HEK293 (cell line): Measurements from ENCODE around the gene HOXD10.

Source experiments
- CTCF ChIP-seq: fragments of 450-650 bp; formaldehyde crosslinking; IDR thresholded peaks from 2 replicates; pipeline ENCODE4 v1.5.1; 2016; ENCODE audit warnings: missing biosample characterization, missing genetic modification characterization
- GLIS1 ChIP-seq: fragments of 450-650 bp; formaldehyde crosslinking; IDR thresholded peaks from 2 replicates; pipeline ENCODE4 v1.5.1; 2016; ENCODE audit warnings: missing biosample characterization, missing genetic modification characterization
- GLIS2 ChIP-seq: fragments of 450-650 bp; formaldehyde crosslinking; IDR thresholded peaks from 2 replicates; pipeline ENCODE4 v1.5.1; 2016; ENCODE audit warnings: missing biosample characterization, missing genetic modification characterization
- PBX3 ChIP-seq: sonication (generic); formaldehyde crosslinking; IDR thresholded peaks from 2 replicates; pipeline ENCODE4 v1.8.1; 2022; ENCODE audit warnings: mild to moderate bottlenecking, moderate library complexity, missing genetic modification reagents
- PRDM4 ChIP-seq: fragments of 450-650 bp; formaldehyde crosslinking; IDR thresholded peaks from 2 replicates; pipeline ENCODE4 v1.5.1; 2017; ENCODE audit warnings: missing biosample characterization, missing genetic modification characterization
- TSHZ1 ChIP-seq: fragments of 450-650 bp; formaldehyde crosslinking; IDR thresholded peaks from 2 replicates; pipeline ENCODE4 v1.5.1; 2016; ENCODE audit warnings: missing biosample characterization, missing genetic modification characterization, borderline replicate concordance
- WT1 ChIP-seq: fragments of 450-650 bp; formaldehyde crosslinking; IDR thresholded peaks from 2 replicates; pipeline ENCODE4 v1.5.1; 2016; ENCODE audit warnings: missing biosample characterization, missing genetic modification characterization
- ZBTB17 ChIP-seq: fragments of 450-650 bp; formaldehyde crosslinking; IDR thresholded peaks from 2 replicates; pipeline ENCODE4 v1.5.1; 2016; ENCODE audit warnings: missing biosample characterization, missing genetic modification characterization
- ZBTB26 ChIP-seq: fragments of 450-650 bp; formaldehyde crosslinking; optimal IDR thresholded peaks from 2 replicates; pipeline ENCODE3; 2016; ENCODE audit warnings: missing biosample characterization, mild to moderate bottlenecking, missing genetic modification characterization
- ZBTB44 ChIP-seq: fragments of 450-650 bp; IDR thresholded peaks from 2 replicates; pipeline ENCODE4 v1.5.1; 2018; ENCODE audit warnings: missing biosample characterization, mild to moderate bottlenecking, missing genetic modification characterization
- ZBTB7A ChIP-seq: fragments of 450-650 bp; formaldehyde crosslinking; IDR thresholded peaks from 2 replicates; pipeline ENCODE4 v1.5.1; 2016; ENCODE audit warnings: low read depth, missing biosample characterization, missing genetic modification characterization
- ZNF112 ChIP-seq: fragments of 450-650 bp; formaldehyde crosslinking; IDR thresholded peaks from 2 replicates; pipeline ENCODE4 v1.5.0; 2017; ENCODE audit warnings: missing biosample characterization, missing genetic modification characterization
- ZNF121 ChIP-seq: fragments of 450-650 bp; formaldehyde crosslinking; IDR thresholded peaks from 2 replicates; pipeline ENCODE4 v1.5.1; 2016; ENCODE audit warnings: missing biosample characterization, missing genetic modification characterization
- ZNF148 ChIP-seq: fragments of 450-650 bp; formaldehyde crosslinking; IDR thresholded peaks from 2 replicates; pipeline ENCODE4 v1.5.0; 2017; ENCODE audit warnings: missing biosample characterization, missing genetic modification characterization, borderline replicate concordance
- ZNF16 ChIP-seq: fragments of 450-650 bp; formaldehyde crosslinking; IDR thresholded peaks from 2 replicates; pipeline ENCODE4 v1.5.1; 2016; ENCODE audit warnings: low read depth, missing biosample characterization, missing genetic modification characterization
- ZNF2 ChIP-seq: fragments of 450-650 bp; formaldehyde crosslinking; IDR thresholded peaks from 2 replicates; pipeline ENCODE4 v1.5.1; 2016; ENCODE audit warnings: missing biosample characterization, missing genetic modification characterization
- ZNF549 ChIP-seq: fragments of 450-650 bp; IDR thresholded peaks from 2 replicates; pipeline ENCODE4 v1.5.1; 2018; ENCODE audit warnings: missing biosample characterization, missing genetic modification characterization, mild to moderate bottlenecking, inconsistent platforms, moderate library complexity
- ZNF561 ChIP-seq: fragments of 450-650 bp; IDR thresholded peaks from 2 replicates; pipeline ENCODE4 v1.5.1; 2018; ENCODE audit warnings: missing biosample characterization, missing genetic modification characterization, borderline replicate concordance
- ZNF600 ChIP-seq: fragments of 450-650 bp; formaldehyde crosslinking; IDR thresholded peaks from 2 replicates; pipeline ENCODE4 v1.5.1; 2016; ENCODE audit warnings: missing biosample characterization, missing genetic modification characterization
- ZNF692 ChIP-seq: fragments of 450-650 bp; formaldehyde crosslinking; IDR thresholded peaks from 2 replicates; pipeline ENCODE4 v1.5.1; 2016; ENCODE audit warnings: missing biosample characterization, missing genetic modification characterization
- ZSCAN30 ChIP-seq: fragments of 450-650 bp; IDR thresholded peaks from 2 replicates; pipeline ENCODE4 v1.5.1; 2018; ENCODE audit warnings: missing biosample characterization, mild to moderate bottlenecking, missing genetic modification characterization, moderate library complexity

The HOXD10 gene

GRCh38 chr2:176128982-176129796 is 12.6 kb downstream of the HOXD10 start, which contains the start of gene HOXD8 (continued):
- TF ChIP-seq CTCF (tag by site-specific recombination): peak; percentile 75
- peak; percentile 72 for TF ChIP-seq GLIS2 (tag by site-specific recombination)
- no peak for TF ChIP-seq ZNF112 (tag by site-specific recombination)
- peak; percentile 75; the same call in 1 of the 2 replicates for TF ChIP-seq PBX3 (CRISPR knock-in tag)
- TF ChIP-seq GLIS1: peak; percentile 71
- TF ChIP-seq PRDM4: peak; percentile 73
- TF ChIP-seq TSHZ1 (tag by site-specific recombination): peak; percentile 58; the same call in 1 of the 2 replicates
- TF ChIP-seq ZSCAN30 (tag by site-specific recombination): peak; percentile 90
- TF ChIP-seq ZNF2 (tag by site-specific recombination): peak; percentile 74; the same call in 1 of the 2 replicates
- peak; percentile 57; the same call in 1 of the 2 replicates for TF ChIP-seq WT1
- peak; percentile 89 for TF ChIP-seq ZBTB26 (tag by site-specific recombination)
- peak; percentile 42; the same call in 1 of the 2 replicates for TF ChIP-seq ZBTB44 (tag by site-specific recombination)
- TF ChIP-seq ZNF549 (tag by site-specific recombination): no peak
- TF ChIP-seq ZNF121 (tag by site-specific recombination): 0 out of 2 replicates have a peak, but pooled peaks have one; percentile 23
- no peak for TF ChIP-seq ZNF148 (tag by site-specific recombination)
- TF ChIP-seq ZBTB17 (tag by site-specific recombination): peak; percentile 47
- TF ChIP-seq ZBTB7A: peak; percentile 92; the same call in 1 of the 2 replicates
- peak; percentile 79; the same call in 1 of the 2 replicates for TF ChIP-seq ZNF561 (tag by site-specific recombination)
- no peak for TF ChIP-seq ZNF16
- TF ChIP-seq ZNF692 (tag by site-specific recombination): peak; percentile 100
- TF ChIP-seq ZNF600: peak; percentile 32; the same call in 1 of the 2 replicates
